Glomerular visceral epithelial cell (primary cell): ENCODE results near the gene DBR1.
A peak's percentile ranks its signal among the peaks of the same experiment; 100 is the strongest.

Experiments used
- DNase-seq: peaks from one replicate; pipeline ENCODE4 v3.0.0-alpha.2; 2016; ENCODE audit errors: extremely low spot score

Gene DBR1, protein sequence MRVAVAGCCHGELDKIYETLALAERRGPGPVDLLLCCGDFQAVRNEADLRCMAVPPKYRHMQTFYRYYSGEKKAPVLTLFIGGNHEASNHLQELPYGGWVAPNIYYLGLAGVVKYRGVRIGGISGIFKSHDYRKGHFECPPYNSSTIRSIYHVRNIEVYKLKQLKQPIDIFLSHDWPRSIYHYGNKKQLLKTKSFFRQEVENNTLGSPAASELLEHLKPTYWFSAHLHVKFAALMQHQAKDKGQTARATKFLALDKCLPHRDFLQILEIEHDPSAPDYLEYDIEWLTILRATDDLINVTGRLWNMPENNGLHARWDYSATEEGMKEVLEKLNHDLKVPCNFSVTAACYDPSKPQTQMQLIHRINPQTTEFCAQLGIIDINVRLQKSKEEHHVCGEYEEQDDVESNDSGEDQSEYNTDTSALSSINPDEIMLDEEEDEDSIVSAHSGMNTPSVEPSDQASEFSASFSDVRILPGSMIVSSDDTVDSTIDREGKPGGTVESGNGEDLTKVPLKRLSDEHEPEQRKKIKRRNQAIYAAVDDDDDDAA

DNA sequence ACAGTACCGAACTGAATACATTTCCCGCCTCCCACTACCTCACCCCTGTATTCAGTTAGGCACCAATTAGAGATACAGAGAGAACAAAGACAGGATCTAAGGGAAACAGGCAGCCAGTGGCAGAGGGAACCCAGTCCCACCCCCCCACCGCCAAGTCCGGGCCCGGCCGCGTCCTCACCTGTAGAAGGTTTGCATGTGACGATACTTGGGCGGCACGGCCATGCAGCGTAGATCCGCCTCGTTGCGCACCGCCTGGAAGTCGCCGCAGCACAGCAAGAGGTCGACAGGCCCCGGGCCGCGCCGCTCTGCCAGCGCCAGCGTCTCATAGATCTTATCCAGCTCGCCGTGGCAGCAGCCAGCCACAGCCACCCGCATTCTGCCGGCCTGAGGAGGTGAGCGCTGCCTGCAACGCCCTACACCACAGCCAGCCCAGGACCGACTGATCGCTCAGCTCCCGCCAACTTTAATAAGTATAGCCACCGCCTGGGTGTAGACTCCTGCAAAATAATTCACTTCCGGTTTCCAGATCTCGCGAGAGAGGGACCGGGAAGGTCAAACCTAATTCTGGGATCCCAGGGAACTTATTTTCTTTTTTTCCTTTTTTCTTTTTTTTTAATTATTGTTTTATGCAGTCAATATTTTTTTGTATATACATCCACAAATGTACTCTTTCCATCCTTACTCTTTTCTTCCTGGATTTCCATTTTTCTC lies at the start of gene DBR1:
Gene DBR1, minus strand, starts transcription at position 501 of the 711 bp plus-strand sequence. Its CDS starts 126 bp downstream, at position 375.
- DNase-seq: peak; percentile 86

DNA sequence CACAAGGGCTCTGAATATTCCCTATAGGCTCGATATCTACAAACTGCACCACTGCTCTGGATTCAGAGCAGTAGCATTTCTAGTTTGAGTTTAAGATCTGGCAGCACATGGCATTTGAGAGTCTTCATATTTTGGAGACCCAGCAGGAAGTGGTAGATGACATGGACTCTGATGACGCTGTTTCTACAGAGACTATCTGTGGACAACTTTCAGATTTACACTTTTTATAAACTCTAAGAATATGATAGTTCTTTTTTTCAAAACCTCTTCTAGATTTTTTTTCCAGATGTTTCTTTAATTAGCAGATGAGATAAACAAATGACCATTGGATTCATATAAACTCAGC lies 48.2 kb upstream of the DBR1 start:
- no peak for DNase-seq

DNA sequence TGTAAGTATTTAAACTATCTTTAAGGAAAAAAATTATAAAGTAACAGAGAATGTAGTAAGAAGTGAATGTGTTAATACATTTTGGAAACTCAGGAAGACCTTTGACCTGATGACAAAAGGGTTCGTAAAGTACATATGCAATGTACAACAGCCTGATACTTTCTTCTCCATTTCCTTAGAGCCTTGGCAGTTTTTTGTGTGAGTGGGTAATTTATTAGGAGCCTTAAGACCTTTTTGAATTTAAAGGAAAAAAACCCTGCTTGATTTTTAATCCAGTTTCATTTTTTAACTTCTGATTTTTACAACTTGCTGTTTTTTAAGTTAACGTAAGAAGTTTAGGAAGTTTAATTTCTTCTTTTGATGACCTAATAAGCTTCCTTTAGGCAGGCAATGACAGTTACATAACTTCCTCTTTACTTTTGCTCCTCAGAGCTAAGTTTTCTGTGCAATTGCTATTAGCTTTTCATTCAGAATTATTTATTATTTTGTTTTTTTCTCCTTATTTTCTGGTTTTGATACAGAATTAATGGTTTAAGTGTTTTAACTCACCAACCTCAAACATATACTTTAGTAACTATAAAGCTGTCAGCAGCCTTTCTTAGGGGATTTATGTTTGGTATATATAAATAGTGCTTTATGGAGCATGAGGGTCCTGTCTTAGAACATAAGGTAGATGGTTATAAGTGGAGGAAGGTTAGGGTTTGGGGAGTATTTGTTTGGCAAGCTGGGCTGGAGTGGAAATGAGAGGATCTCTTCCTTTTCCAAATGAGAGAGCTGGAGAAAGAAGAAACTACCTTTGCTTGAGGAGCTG lies 47.6 kb upstream of the DBR1 start:
- DNase-seq: no peak

DNA sequence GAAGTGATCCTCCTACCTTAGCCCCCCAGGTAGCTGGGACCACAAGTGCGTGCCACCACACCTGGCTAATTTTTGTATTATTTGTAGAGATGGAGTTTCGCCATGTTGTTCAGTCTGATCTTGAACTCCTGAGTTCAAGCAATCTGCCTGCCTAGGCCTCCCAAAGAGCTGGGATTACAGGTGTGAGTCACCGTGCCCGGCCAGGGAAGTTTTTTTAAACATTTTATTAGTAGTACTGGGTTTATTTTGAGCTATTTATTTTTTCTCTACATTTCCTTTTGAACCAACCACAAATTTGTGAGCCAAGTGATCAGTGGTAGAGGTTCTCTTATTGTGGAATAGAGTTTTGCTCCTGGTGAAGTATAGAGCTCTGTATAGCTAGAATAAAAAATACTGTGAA lies 46.1 kb upstream of the DBR1 start:
- DNase-seq: no peak

DNA sequence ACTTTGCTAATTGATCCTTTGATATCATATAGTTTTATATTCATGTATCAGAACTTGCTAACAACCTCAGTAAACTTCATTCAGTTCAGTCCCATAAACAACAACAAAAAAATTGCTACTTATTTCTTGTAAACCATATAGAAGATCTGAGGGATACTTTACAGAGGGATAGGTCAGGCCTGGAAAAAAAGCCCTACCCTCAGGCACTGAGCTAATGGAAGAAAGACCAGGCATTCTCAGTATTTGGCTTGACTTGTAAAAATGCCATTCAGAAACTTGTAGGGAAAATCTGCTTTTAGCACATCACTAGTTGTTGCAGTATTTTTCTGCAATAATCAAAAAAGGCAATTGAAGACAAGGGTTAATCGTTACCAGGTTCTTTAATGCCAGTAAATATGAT lies 45.5 kb upstream of the DBR1 start:
- DNase-seq: no peak

DNA sequence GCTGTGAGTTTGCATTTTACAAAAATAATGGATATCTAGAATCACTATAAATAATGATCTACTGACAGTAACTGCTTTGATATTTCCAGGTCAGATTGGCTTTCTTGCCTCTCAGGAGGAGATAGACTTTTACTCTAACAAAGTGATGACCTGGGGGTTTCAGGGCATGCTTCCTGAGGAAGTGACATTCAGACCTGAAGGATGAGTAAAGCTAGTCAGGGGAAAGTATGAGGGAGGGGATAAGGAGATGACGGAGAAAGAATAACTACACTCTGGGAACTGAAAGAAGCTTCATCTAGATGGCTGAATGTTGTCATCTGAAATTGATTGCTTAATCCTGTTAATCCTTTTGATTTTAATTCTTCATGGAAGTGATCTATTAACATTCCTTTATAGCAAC lies 44.5 kb upstream of the DBR1 start:
- no peak for DNase-seq

DNA sequence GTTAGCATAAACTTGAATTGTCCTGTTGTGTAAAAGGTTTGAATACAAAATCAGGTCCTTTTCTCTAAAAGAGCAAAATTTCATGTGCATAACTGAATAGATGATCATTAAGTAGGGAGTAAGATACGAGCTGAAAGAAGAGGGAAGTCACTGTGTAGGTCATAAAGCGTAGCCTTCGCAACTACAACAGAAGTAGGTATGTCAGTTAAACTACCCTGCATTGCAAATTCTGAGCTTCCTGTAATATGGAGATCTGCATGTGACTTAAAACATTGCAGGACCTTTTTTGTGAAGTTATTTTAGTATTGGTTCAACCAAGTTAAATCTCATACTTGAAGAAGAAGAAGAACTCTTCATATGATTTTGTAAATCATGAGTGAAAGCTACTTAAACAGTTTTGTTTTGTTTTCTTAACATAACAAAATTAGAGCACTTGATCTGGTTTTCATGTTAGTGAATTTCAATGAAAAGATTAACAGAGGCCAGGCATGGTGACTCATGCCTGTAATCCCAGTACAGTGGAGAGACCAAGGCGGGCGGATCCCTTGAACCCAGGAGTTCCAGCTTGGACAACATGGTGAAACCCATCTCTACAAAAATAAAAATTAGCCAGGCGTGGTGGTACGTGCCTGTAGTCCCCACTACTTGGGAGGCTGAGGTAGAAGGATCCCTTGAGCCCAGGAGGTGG lies 38.8 kb upstream of the DBR1 start:
- DNase-seq: no peak

DNA sequence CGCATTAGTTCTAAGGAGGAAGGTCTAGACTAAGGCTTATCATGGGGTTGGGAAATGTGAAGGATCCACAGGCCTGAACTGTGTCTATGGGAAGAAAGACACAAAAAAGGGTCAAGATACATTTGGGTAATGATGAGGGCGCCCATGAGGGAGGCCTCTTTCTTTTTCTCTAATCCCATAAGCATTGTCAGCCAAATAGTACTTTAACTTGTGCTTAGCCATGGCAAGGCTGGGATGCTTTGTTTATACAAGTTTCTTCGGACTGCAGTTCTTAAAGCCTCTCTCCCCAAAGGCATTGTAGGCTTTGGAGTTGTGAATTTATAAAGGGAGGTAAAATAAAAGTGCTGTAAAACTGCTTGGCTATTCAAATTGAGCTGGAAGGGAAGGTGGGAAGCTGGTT lies 35.8 kb upstream of the DBR1 start:
- DNase-seq: no peak

DNA sequence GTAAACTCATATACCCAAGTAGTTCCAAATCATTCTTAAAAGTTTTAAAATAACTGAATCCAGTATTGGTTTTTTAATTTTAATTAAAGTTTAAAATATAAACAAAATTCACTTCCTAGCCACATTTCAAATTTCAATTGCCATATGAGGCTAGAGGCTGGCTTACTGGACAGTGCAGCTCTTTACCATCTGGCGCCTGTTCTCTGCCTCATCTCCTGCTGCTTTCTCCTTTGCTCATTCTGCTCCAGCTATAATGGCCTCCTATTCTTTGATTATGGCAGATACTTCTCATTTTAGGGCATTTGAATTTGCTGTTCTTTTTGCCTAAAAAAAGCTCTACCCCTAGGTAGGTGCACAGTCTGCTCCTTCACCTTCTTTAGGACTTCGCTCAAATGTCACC lies 31.5 kb upstream of the DBR1 start:
- no peak for DNase-seq

DNA sequence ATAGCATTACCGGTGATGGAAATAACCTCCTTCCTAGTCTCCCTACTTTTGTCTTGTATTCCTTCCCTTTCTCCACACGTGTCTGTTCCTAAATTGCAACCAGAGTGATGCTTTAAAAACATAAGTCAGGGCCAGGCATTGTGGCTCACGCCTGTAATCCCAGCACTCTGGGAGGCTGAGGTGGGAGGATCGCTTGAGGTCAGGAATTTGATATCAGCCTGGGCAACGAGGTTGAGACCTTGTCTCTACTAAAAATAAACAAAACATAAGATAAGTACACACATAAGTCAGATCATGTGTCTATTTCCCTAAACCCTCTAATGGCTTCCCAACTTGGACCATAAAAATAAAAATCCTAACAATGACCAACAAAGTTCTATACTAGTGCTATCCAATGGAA lies 30.8 kb upstream of the DBR1 start:
- no peak for DNase-seq

DNA sequence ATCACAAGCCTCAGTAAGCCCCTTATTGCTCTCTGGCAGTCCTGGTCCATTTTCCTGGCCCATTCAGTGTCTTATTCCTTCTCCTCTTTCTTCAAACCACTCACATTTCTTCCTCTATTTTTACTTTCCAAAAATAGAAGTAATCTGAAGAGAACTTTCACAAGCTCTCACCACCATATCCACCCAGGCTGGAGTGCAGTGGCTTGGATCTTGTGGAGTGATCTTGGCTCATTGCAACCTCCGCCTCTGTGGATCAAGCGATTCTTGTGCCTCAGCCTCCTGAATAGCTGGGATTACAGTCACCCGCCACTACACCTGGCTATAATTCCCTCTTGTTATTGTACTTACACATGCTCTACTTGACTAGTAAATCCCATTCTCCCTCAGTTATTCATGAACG lies 29.2 kb upstream of the DBR1 start:
- DNase-seq: no peak

DNA sequence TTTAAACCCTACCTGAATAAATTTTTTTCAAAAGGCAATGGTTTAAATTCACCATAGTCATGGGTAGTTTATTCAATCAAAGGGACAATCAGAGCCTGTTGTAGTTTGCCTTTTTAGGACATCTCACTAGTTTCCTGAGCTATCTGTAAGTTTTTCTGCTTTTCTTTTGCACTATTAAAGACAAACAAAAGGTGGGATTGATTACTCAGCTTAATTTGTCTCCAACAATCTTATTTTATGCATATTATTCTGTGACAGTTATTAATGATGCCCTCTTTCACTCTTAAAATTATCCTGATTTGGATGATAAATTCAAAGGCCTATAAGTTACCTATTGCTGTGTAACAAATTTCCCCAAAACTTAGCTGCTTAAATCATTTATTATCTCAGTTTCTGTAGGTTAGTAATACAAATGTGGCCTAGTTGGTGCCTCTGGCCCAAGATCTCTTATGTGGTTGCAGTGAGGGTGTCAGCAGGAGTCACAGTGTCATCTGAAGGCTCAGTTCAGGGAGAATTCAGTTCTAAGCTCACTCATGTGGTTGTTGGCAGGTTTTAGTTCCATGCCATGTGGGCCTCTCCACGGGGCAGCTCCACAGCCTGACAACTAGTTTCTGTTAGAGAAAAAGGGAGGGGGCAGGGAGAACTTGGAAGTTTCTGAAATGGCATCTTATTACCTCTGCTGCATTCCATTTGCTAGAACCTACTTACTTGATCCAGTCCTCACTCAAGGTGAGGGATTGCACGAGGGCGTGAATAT lies 28.4 kb upstream of the DBR1 start:
- DNase-seq: no peak

DNA sequence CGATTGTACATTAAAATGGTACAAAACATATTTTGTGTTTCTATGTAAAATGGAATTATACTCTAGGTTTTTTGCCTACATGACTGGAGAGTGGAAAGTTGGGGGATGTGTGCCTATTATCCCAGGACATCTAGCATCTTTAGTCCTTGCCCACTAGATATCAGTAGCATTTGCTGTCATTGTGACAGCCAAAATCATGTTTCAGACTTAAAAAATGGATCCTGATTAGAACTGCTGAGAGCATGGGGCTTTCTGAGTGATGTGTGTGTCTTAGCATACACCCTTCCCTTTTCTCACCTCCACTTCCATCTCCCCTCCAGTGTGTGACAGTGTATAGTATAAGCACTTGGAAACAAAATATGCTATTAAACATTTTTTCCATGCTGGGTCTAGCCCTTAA lies 25.7 kb upstream of the DBR1 start:
- no peak for DNase-seq

DNA sequence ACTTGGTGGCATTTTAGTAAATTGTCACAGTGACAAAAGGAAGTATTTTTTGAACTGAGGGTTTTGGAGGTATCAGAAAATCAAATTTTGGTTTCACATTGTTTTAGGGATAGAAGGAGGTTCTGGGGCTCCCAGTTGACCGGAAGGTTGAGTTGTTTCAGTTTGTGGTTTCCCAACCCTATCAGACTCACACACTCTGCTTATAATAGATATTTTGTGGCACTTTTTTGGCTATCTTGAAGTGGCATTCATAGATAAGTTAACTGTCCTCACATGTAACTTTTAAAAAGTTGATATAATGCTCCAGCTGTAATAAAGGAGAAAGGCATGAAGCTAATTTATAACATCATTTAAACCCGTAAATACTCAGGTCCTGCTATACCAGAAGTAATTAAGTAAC lies 25.1 kb upstream of the DBR1 start:
- DNase-seq: no peak

DNA sequence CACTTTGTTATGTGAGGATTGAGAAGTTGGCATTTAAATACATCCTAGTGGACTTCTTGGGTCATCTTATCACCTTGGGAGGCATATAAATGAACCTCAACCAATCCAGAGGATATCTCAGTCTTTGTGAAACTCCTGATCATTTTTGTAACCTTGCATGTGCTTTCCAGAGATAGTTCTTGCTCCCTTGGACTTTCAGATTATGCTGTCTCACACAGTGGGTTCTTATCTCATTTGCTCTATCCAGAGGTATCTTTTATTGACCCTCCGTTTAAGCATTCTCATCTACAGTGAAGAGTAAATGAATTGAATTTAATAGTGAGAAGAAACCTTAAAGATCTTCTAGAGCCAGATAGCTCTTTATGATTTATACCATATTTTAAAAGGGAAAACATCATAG lies 22.8 kb upstream of the DBR1 start:
- no peak for DNase-seq

DNA sequence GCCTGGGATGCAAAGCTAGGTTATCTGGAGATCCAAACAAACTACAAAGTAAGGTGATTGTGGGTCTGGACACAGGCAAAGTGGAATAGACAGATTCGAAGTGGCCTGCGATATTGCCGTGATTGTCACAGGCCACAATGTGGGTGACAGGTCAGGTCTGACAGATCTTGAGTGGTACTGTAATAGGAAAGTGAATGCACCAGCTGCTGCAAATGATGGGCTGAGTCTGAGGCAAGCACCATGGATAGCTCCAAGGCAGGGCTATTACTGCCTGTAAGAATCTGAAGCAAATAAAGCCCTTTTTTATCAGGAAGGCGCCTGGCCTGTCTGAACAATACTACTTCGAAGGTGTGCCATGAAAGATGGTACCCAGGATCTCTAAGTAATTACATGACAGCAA lies 22.3 kb upstream of the DBR1 start:
- peak; percentile 21 for DNase-seq

DNA sequence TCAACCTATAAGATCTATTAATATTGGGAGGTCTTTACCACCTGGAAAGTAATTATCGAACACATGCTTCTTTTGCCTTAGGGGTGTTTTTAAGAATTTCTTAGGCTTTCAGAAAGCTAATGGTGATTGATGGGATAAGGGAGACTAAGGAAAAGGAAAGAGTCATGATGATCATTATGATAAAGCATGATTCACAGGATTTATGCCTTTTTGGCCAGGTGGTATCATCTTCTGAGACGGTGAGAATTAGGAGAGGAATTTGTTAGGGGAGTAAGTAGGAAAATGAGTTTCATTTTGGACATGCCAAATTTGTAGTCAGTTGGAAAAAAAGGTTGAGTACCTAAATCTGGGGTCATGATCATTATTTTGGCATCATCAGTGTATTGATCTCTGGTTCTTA lies 21.3 kb upstream of the DBR1 start:
- DNase-seq: no peak

DNA sequence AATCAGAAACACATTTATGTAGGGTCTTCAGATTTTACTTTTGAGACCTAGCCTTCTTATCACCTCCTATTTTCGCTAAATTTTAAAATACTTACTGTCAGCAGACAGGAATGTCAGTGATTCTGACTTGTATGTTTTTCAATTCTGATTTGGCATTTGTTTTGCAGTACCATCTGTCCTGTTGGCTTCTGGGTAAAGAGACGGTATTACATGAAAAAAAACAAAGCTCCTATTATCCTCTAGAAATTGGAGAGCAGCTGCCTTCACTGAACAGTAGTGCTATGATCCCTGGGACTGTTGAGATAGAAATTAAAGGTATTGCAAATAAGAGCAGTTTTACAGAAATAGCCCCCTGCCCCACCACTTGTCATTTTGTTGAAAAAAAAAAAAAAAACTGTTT lies 20.8 kb upstream of the DBR1 start:
- DNase-seq: no peak

DNA sequence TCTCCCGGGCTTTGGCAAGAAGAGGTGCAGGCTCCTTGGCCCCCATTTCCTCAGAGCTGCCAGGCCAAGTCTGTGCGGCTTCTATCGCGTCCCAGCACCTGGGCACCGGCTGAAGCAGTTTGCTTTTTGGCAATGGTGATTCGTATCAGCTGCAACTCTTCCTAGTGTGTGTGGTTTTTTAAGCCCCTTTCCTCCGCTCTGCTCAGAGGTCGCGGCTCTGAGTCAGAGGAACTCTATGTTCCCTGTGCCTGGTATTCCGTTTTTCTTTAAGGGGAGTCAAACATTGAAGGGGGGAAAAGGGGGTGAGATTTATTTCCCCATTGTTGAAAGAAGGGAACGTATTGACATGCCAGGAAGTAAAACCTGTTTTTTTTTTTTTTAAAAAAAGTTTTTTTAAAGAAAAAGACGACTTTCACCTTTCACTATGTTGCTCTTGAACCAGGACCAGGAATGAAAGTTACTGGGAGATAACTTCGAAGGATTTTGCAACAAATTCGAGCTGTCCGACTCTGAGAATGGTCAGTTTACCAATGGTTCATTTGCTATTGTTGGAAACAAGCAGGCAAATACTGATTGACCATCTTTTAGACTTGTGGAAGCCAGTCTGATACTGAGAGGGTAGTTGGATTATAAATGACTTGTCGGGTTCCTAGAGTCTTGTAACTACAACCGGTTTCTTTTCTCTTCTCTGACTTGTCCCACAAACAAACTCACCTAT lies 13.5 kb upstream of the DBR1 start:
- DNase-seq: peak; percentile 41

DNA sequence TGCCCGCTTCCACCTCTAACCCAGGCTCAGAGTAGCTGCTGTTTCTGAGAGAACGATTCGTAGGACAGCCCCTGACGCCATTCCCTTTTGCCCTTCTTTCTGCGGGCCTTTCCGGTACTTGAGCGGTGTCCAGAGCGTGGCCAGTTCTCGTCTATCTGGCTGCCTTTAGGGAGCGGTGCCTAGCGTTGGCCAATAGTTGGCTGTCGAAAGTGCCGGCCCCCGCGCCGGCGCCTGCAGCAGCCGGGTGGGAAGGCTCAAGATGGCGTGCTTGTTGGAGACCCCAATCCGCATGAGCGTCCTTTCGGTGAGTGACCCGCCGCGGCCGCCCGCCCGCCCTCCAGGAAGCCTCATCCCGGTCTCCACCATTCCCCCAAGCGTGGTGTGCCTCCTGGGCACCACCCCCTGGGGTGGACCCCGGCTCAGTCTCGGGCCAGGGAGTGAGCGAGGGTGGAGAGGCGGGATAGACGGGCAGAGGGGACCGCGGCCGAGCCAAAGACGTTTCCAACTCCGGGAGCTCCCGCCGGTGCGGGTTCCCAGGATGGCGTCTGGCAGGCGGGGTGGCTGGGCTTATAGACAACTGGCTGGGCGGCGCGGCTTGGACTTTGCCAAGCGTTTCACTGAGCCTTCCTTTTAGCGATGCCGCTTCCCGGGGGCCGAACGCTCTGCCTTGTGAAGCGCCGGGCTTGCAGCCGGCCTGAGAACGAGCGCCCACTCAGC lies 12.7 kb upstream of the DBR1 start, which contains the start of gene ARMC8:
Gene ARMC8, plus strand, starts transcription at position 6 of the 717 bp plus-strand sequence. Its CDS starts 254 bp downstream, at position 260.
- peak; percentile 33 for DNase-seq
